ENCODE data around the gene F3. TPM values are rescaled to one million over a fixed set of nuclear protein-coding genes. Genes with fewer than 3 reads are reported as not detected.

Gene F3
- total RNA-seq, 2 experiments from 2014 or later: 0.15 to 0.18 TPM

DNA sequence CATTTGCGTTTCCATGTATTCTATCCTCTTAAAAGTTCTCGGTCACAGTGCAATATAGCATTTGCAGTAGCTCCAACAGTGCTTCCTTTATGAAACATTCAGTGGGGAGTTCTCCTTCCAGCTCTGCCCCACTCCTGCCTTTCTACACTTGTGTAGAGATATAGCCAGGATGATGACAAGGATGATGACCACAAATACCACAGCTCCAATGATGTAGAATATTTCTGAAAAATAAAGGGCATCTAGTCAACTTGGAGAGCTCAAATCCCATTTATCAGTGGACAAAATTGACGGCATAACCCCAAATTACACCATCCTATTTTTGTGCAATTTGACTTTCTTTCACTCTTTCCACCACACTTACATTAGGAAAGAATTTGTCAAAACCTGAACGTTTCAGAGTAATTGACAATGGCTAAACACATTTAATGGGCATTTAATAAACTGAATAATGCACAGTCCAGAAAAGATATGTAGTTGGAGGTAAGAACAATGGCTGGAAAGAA lies 11.1 kb downstream of the F3 start:
- Mint-ChIP-seq H3K27ac (no peak overlapping the region), H3K4me3 (no peak overlapping the region), H3K4me1 (no peaks in the 10 kb centered on the region), H3K36me3 (ENCODE audit: low read depth) (no peaks in the 10 kb centered on the region), H3K9me3 (no peaks in the 10 kb centered on the region), H3K27me3 (peaks cover 12% of the 10 kb centered on the region)
- POLR2A ChIA-PET: no interaction called here
- DNase-seq: no peak
- CTCF ChIA-PET: no interaction called here

DNA sequence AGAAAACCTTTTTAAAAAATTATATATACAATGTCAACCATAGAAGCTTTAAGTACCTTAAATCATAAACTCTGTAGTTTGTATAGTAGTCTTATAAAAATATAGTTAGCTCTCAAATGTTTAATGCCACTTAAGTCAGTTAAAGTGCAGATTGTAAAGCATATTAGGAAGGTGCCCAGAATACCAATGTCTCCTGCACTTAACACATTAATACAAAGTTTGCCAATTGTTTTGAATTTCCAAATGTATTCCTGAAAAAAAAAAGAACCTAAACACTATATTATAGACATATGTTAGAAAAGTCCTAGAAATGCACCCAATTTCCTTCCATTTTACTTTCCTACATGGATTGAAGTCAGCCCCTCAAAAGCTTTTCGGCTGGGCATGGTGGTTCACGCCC lies 12.1 kb downstream of the F3 start:
- POLR2A ChIA-PET: interaction anchor here (0.6 to 1.2 kb wide), 2 partner anchors 12 to 33 kb away, joined by 3 to 4 read pairs; partner anchors contain the start of gene F3
- no peaks in the 10 kb centered on the region for H3K9me3 Mint-ChIP-seq
- CTCF ChIA-PET: interaction anchor here (1.0 kb wide), 1 partner anchor 12 kb away, joined by 3 read pairs; the partner anchor contains the start of gene F3
- no peak overlapping the region for H3K27ac Mint-ChIP-seq
- H3K36me3 Mint-ChIP-seq (ENCODE audit: low read depth): no peaks in the 10 kb centered on the region
- H3K4me1 Mint-ChIP-seq: no peaks in the 10 kb centered on the region
- H3K27me3 Mint-ChIP-seq: peaks cover 7% of the 10 kb centered on the region
- no peak for DNase-seq
- no peak overlapping the region for H3K4me3 Mint-ChIP-seq

DNA sequence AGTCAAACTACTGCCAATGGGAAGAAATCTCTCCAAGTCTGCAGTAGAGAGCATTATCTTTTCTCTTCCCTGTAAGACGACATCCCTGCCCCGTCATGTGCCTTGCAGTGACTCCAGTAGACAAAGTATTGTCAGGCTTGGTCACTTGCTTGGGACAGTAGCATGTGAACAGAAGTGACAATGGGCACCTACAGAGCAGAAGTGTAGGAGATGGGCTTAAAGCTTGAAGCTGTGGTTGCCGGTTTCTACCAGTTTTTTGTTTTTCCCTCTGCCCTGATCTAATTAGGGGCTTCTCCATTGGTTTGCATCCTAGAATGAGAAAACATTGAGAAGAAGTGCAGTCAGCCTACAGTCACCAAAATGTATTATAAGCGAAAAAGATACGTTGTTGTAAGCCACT lies 12.7 kb downstream of the F3 start:
- Mint-ChIP-seq H3K4me1 (no peaks in the 10 kb centered on the region), H3K36me3 (ENCODE audit: low read depth) (no peaks in the 10 kb centered on the region), H3K4me3 (no peak overlapping the region), H3K9me3 (no peaks in the 10 kb centered on the region), H3K27me3 (peaks cover 7% of the 10 kb centered on the region), H3K27ac (no peak overlapping the region)
- CTCF ChIA-PET: interaction anchor here (1.0 kb wide), 1 partner anchor 13 kb away, joined by 3 read pairs; the partner anchor contains the start of gene F3
- no peak for DNase-seq
- POLR2A ChIA-PET: interaction anchor here (0.6 to 1.2 kb wide), 2 partner anchors 13 to 32 kb away, joined by 3 to 4 read pairs; partner anchors contain the start of gene F3

DNA sequence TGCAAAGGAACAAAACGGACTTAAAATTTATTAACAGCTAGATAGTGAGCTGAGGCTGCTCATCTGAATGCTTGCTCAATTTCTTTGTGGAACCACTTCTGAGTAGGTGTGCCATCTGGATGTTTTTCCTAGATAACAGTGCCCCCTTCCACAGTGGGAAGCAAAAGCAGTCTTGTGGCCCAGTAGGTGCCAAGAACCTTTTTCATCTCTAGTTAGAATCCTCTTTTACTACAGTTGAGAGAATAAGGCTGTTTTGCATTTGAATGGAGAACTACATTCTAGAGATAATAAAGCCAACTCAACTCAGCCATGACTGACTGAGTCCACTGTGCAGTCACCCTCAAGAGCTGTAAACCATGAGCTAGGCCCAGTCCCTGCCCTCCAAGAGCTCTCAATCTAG lies 13.3 kb downstream of the F3 start:
- POLR2A ChIA-PET: interaction anchor here (1.2 kb wide), 1 partner anchor 14 kb away, joined by 3 read pairs; the partner anchor contains the start of gene F3
- CTCF ChIA-PET: no interaction called here
- Mint-ChIP-seq H3K9me3 (no peaks in the 10 kb centered on the region), H3K4me3 (no peak overlapping the region), H3K36me3 (ENCODE audit: low read depth) (no peaks in the 10 kb centered on the region), H3K27me3 (peaks cover 7% of the 10 kb centered on the region), H3K27ac (no peak overlapping the region), H3K4me1 (no peaks in the 10 kb centered on the region)
- DNase-seq: no peak

DNA sequence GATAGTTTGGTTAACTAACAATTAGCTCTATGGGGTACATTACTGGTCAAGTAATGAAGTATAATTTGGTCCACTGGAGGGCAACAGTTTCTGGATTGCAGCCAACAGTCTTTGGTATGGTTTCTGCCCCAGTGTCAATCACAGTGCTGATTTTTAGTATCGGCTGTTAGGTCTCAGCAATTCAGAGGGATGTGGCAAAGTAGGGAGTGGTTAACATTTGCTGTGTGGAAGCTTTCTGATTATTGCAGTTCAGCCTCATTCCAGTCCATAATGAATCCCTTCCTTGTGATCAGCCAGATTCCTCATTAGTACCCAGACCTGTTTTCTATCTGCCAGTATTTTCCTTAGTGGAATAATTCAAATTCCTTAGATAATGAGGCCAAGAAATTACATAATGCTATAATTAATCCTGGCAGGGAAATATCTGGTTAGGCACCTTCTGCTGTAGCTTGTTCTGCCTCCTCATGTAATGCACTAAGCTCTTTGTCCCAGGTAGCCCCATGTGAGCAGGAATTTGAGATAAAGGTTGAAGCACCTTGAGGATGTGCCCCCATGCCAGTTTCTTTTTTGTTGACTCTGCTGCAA lies 14.0 kb downstream of the F3 start:
- H3K4me1 Mint-ChIP-seq: no peaks in the 10 kb centered on the region
- no peak for DNase-seq
- POLR2A ChIA-PET: no interaction called here
- no peaks in the 10 kb centered on the region for H3K9me3 Mint-ChIP-seq
- peaks cover 3% of the 10 kb centered on the region for H3K27me3 Mint-ChIP-seq
- H3K27ac Mint-ChIP-seq: no peak overlapping the region
- CTCF ChIA-PET: no interaction called here
- no peaks in the 10 kb centered on the region for H3K36me3 Mint-ChIP-seq (ENCODE audit: low read depth)
- H3K4me3 Mint-ChIP-seq: no peak overlapping the region

DNA sequence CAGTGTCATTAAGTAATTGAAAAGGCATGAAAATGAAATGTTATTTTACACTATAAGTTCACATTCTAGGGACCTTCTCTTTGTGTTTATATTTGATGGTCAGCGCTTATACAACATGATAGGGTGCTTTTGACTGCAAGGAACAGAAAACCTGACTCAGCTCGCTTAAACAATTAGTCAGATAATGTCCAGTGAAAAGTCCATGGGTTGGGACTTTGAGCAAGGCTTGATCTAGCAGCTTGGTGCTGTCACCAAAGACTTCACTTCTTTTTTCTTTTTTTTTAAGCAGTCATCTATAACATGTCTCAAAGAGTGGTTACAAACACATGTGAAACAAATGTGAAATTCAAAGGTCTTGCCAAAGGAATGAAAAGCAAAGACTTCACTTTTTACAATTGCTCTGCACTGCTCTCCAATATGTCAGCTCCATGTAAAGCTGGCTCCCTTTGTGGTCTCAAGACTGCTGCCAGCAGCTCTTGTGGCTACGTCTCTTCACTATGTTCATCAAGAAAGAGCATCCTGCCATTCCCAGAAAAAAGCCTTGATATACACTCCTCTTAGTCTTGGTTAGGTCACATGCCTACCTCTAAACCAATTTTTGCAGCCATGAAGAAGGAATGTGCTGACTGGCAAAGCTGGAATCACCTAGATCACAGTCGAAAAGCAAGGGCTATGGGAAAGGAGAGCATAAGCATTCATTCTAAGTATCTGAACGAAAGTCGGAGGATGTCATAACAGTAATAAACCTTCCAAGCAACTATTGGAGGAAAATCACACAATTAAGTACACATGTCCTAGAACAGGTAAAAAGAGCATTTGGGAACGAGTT lies 15.2 kb downstream of the F3 start:
- ChIA-PET POLR2A (no interaction called here), CTCF (no interaction called here)
- Mint-ChIP-seq H3K9me3 (no peaks in the 10 kb centered on the region), H3K27ac (no peak overlapping the region), H3K36me3 (ENCODE audit: low read depth) (no peaks in the 10 kb centered on the region), H3K4me3 (no peak overlapping the region), H3K27me3 (peaks cover 3% of the 10 kb centered on the region), H3K4me1 (no peaks in the 10 kb centered on the region)
- DNase-seq: no peak

DNA sequence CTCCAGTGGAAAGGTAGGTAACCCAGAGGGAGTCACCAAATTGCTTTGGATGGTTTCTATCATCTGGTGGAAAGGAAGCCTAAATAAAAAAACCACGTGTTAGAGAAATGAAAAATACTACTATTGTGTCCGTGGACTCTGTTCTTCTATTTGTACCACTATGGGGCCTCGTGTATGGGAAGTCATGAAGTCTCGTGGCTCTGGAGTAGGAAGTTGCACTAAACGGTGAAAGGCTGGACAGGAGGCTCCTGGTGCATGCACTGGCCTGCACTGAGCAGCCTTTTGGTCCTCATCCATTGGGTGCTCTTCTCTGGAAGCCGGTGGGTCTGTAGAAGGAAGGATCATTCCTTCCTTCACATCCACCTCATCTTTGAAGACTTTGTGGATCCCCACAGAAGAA lies 17.0 kb downstream of the F3 start:
- POLR2A ChIA-PET: no interaction called here
- Mint-ChIP-seq H3K27me3 (peaks cover 3% of the 10 kb centered on the region), H3K4me3 (no peak overlapping the region), H3K4me1 (no peaks in the 10 kb centered on the region), H3K36me3 (ENCODE audit: low read depth) (no peaks in the 10 kb centered on the region), H3K27ac (no peak overlapping the region), H3K9me3 (no peaks in the 10 kb centered on the region)
- DNase-seq: no peak
- CTCF ChIA-PET: no interaction called here

DNA sequence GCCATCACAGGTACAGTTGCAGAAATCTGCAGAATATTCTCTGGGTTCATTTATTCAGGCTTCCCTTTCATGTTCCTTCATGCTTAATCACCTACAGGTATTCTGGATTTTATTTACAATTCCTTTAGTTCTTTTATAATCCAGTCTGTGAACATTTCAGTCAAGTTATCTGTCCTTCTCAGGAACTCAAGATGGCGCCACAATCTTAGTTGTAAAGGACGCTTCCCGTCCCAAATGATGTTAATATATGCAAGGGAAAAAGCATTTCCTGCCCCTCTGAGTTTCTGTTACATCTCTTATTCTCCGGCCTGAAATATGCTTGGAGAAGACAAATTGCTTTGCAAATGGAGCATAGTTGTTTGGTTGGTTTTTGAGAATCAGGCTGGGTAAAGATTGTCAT lies 19.3 kb downstream of the F3 start:
- Mint-ChIP-seq H3K9me3 (no peaks in the 10 kb centered on the region), H3K36me3 (ENCODE audit: low read depth) (no peaks in the 10 kb centered on the region), H3K4me1 (no peaks in the 10 kb centered on the region), H3K27me3 (peaks cover 3% of the 10 kb centered on the region), H3K4me3 (no peak overlapping the region), H3K27ac (no peak overlapping the region)
- no peak for DNase-seq
- CTCF ChIA-PET: interaction anchor here (1.5 kb wide), 1 partner anchor 282 kb away, joined by 5 read pairs; no protein-coding TSS in a partner anchor
- POLR2A ChIA-PET: no interaction called here

DNA sequence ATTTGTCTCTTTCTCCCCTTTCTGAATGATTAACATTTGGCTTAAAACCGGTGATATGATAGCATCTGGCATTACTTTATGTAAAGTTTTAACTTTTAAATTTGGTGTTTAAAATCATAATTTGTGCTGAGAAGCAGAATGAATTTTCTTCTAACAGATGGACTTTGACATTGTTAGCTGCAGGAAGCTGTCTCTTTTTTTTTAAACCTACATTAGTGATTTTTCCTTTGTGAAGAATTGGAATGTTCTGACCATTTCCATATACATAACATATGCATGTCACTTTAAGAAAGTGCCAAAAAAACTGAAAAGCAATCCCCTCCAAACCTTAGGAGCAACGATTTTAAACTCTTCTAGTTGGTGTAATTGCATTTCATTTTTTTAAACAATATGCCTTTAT lies 22.2 kb downstream of the F3 start:
- CTCF ChIA-PET: no interaction called here
- no peaks in the 10 kb centered on the region for H3K27me3 Mint-ChIP-seq

DNA sequence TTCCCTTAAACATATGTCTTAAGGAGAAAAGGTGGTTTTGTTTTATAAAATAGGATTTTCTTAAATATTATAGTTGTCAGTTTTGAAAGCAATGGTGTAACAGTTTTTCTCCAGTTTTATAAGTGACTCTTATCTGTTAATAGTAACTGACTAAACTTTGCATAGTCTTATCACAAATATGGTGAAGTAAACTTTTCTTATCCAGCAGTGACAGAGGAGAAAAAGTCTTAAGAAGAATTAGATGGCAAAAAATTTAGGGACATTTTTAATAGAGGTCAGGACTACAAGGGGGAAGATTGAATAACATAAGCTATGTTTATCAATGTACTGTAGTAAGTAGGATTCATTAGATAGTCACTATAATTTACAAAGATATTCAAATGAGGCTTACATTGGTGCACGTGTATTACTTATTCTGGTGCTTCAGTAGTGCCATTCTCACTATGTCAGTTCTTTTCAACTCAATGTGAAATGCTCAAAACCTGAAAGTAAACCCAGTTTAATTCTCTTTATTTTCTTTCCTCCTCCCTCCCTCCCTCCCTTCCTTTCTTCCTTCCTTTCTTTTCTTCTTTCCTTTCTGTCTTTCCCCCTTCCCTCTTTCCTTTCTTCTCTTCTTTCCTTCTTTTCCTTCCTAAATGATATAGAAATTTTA lies 26.1 kb downstream of the F3 start:
- no peak for DNase-seq
- ChIA-PET POLR2A (no interaction called here), CTCF (interaction anchor here (1.2 kb wide), 1 partner anchor 34 kb away, joined by 4 read pairs; no protein-coding TSS in a partner anchor)
- H3K27me3 Mint-ChIP-seq: no peaks in the 10 kb centered on the region
- H3K4me3 Mint-ChIP-seq: no peak overlapping the region
- no peaks in the 10 kb centered on the region for H3K9me3 Mint-ChIP-seq
- no peaks in the 10 kb centered on the region for H3K36me3 Mint-ChIP-seq (ENCODE audit: low read depth)
- no peaks in the 10 kb centered on the region for H3K4me1 Mint-ChIP-seq
- no peak overlapping the region for H3K27ac Mint-ChIP-seq

More for the DNA sequence above, 22.2 kb downstream of the F3 start:
- Mint-ChIP-seq H3K4me3 (no peak overlapping the region), H3K36me3 (ENCODE audit: low read depth) (no peaks in the 10 kb centered on the region), H3K9me3 (no peaks in the 10 kb centered on the region), H3K27ac (no peak overlapping the region), H3K4me1 (no peaks in the 10 kb centered on the region)
- no peak for DNase-seq
- POLR2A ChIA-PET: no interaction called here

DNA sequence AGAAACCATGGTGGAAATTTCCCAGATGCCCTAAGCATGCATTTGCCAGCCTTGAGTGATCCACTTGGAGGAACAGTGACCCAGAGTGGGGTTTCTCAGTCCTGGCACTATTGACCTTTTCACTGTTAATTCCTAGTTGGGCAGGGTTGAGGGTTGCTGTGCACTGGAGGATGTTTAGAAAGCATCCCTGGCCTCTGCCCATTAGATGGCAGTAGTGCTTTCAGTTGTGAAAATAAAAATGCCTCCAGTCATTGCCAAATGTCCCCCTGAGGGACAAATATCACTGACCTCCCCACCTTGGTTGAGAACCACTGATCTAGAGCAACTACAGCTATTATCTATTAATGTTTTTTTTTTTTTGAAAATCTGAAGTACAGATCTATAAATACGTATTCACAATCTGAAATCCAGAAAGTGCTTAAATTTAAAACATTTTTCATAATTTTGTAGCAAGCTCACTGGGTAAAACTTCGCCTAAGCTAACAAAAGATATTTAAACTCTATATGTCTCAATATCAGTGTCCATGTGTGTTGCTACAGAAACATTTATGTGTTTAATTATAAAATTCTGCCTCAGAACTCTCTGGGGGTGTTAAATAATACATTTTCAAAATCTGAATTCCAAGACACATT lies 27.3 kb downstream of the F3 start:
- ChIA-PET CTCF (interaction anchor here (0.5 to 1.0 kb wide), 4 partner anchors 33 to 291 kb away, joined by 3 to 4 read pairs (median 3); no protein-coding TSS in a partner anchor), POLR2A (no interaction called here)
- Mint-ChIP-seq H3K27ac (no peak overlapping the region), H3K4me1 (no peaks in the 10 kb centered on the region), H3K4me3 (no peak overlapping the region), H3K9me3 (no peaks in the 10 kb centered on the region), H3K36me3 (ENCODE audit: low read depth) (peaks cover 5% of the 10 kb centered on the region), H3K27me3 (no peaks in the 10 kb centered on the region)
- DNase-seq: peak; percentile 20

DNA sequence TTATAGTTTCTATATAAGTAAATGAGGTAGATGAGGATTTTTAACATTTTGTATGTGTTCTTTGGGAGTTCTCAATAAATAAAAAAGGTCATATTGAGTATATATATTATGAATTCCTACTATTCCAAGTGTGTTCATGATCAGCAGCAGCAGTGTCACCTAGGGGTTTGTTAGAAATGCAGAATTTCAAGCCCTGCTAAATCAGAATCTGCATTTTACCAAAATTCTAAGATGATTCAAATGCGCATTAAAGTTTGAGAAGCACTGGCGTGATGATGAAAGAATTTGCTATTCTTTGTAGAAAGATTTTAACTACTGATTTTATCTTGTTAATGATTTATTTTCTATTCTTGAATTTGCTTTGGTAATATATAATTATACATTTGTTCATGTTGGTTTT lies 28.7 kb downstream of the F3 start:
- no peaks in the 10 kb centered on the region for H3K9me3 Mint-ChIP-seq
- POLR2A ChIA-PET: no interaction called here

DNA sequence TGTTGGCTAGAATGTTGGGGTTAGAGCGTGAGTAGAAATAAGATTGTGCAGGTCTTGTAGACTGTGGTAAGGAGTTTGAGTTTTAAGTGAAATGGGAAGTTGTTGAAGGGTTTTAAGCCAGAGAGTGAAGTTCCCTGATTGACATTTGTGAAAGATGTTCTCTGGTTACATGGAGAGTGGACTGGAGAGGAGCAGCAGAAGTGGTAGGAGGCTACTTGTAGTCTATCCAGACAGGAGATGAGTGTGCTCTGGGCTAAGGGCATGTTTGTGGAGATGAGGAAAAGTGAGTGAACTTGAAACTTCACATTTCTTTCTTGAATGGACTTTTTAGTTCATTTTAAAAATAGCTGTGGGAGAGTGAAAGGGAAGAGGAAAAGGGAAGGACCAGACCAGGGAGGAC lies 37.0 kb downstream of the F3 start:
- peaks cover 33% of the 10 kb centered on the region for H3K36me3 Mint-ChIP-seq (ENCODE audit: low read depth)
- no peak for DNase-seq
- H3K4me3 Mint-ChIP-seq: no peak overlapping the region
- H3K4me1 Mint-ChIP-seq: peaks cover 5% of the 10 kb centered on the region
- ChIA-PET POLR2A (no interaction called here), CTCF (interaction anchor here (0.7 kb wide), 1 partner anchor 32 kb away, joined by 4 read pairs; no protein-coding TSS in a partner anchor)
- no peaks in the 10 kb centered on the region for H3K9me3 Mint-ChIP-seq
- H3K27me3 Mint-ChIP-seq: no peaks in the 10 kb centered on the region
- H3K27ac Mint-ChIP-seq: no peak overlapping the region

More for the DNA sequence above, 28.7 kb downstream of the F3 start:
- no peaks in the 10 kb centered on the region for H3K27me3 Mint-ChIP-seq
- peaks cover 7% of the 10 kb centered on the region for H3K36me3 Mint-ChIP-seq (ENCODE audit: low read depth)
- CTCF ChIA-PET: interaction anchor here (0.8 to 1.8 kb wide), 2 partner anchors 290 to 293 kb away, joined by 3 to 11 read pairs; no protein-coding TSS in a partner anchor
- no peak for DNase-seq
- H3K4me3 Mint-ChIP-seq: no peak overlapping the region
- H3K4me1 Mint-ChIP-seq: no peaks in the 10 kb centered on the region
- no peak overlapping the region for H3K27ac Mint-ChIP-seq

Measured in activated CD4-positive, alpha-beta memory T cell treated with anti-CD3 and anti-CD28 coated beads, Interleukin-2, amount 10 ng/mL, durations not matched to agents 7 days and 5 days (primary cell).